IMR-90 (cell line): ENCODE data around the gene BSDC1. TPM values are rescaled to one million over a fixed set of nuclear protein-coding genes. Genes with fewer than 3 reads are reported as not detected.

Source experiments
- ATAC-seq: fragments of 200-7000 bp; cut with Tn5 transposase; 2 replicates; pipeline ENCODE4 v1.9.1; 2020; ENCODE audit warnings: low read depth, mild to moderate bottlenecking, moderate library complexity
- BruUV-seq: library from RNA; stranded (reverse); fragments of 400-500 nt; replicated peaks from 2 replicates; lab custom pipeline; 2021; lab: Mats Ljungman, UMichigan
- CTCF ChIA-PET: fragments of 300-600 bp; formaldehyde crosslinking; extraction: SDS; loops from one replicate; lab custom pipeline; 2021; ENCODE audit warnings: antibody characterized with exemption; lab: Yijun Ruan, JAX
- POLR2A ChIA-PET: fragments of 300-600 bp; sonication (Branson Sonifier 250); formaldehyde crosslinking; loops from one replicate; lab custom pipeline; 2022; ENCODE audit warnings: antibody characterized with exemption; ENCODE audit not compliant: unreplicated experiment; lab: Charles Lee
- DNase-seq: peaks from one replicate; pipeline ENCODE4 v3.0.0; 2013
- H2AFZ ChIP-seq: replicated peaks from 2 replicates; pipeline ENCODE3; 2013; ENCODE audit warnings: low read length, mild to moderate bottlenecking; ENCODE audit not compliant: poor library complexity
- H2AK5ac ChIP-seq: 2 replicates; pipeline ENCODE4 v1.6.1; 2013; ENCODE audit warnings: low read depth, low read length, inconsistent platforms
- H2AK9ac ChIP-seq: replicated peaks from 2 replicates; pipeline ENCODE3; 2013; ENCODE audit warnings: mild to moderate bottlenecking, low read depth, low read length, moderate library complexity; ENCODE audit not compliant: poor library complexity
- H2BK120ac ChIP-seq: 2 replicates; pipeline ENCODE4 v1.6.1; 2013; ENCODE audit warnings: low read depth, low read length, inconsistent platforms
- H2BK15ac ChIP-seq: 3 replicates; pipeline ENCODE4 v1.6.1; 2013; ENCODE audit warnings: low read depth, low read length, inconsistent platforms
- H2BK20ac ChIP-seq: 2 replicates; pipeline ENCODE4 v1.6.1; 2013; ENCODE audit warnings: low read depth, mild to moderate bottlenecking, inconsistent platforms, low read length, moderate library complexity
- H2BK5ac ChIP-seq: 2 replicates; pipeline ENCODE4 v1.6.1; 2013; ENCODE audit warnings: mild to moderate bottlenecking, low read depth, low read length, inconsistent platforms; ENCODE audit not compliant: poor library complexity, severe bottlenecking
- H3K14ac ChIP-seq: replicated peaks from 2 replicates; pipeline ENCODE4 v1.6.1; 2013; ENCODE audit warnings: low read depth, low read length, inconsistent platforms
- H3K18ac ChIP-seq: 2 replicates; pipeline ENCODE4 v1.6.1; 2013; ENCODE audit warnings: low read depth, low read length, control low read depth
- H3K23ac ChIP-seq: 2 replicates; pipeline ENCODE4 v1.6.1; 2013; ENCODE audit warnings: low read depth, low read length, inconsistent platforms
- H3K27ac ChIP-seq: 2 replicates; pipeline ENCODE4 v1.5.1; 2013; ENCODE audit warnings: mild to moderate bottlenecking, control low read depth, low read length; ENCODE audit not compliant: insufficient read depth
- H3K27me3 ChIP-seq: 2 replicates; pipeline ENCODE4 v1.6.1; 2013; ENCODE audit warnings: low read length; ENCODE audit not compliant: control insufficient read depth, insufficient read depth
- H3K36me3 ChIP-seq: 2 replicates; pipeline ENCODE4 v1.6.1; 2013; ENCODE audit warnings: low read length, mixed read lengths; ENCODE audit not compliant: control insufficient read depth, insufficient read depth
- H3K4ac ChIP-seq: 2 replicates; pipeline ENCODE4 v1.6.1; 2013; ENCODE audit warnings: low read depth, low read length, inconsistent platforms
- H3K4me1 ChIP-seq: 2 replicates; pipeline ENCODE4 v1.6.1; 2013; ENCODE audit warnings: low read length, mixed read lengths; ENCODE audit not compliant: control insufficient read depth, insufficient read depth
- H3K4me2 ChIP-seq: 2 replicates; pipeline ENCODE4 v1.6.1; 2013; ENCODE audit warnings: low read depth, mild to moderate bottlenecking, control low read depth, low read length, moderate library complexity
- H3K4me3 ChIP-seq: 2 replicates; pipeline ENCODE4 v1.5.1; 2013; ENCODE audit warnings: low read depth, mild to moderate bottlenecking, control low read depth, low read length, moderate library complexity; ENCODE audit not compliant: insufficient read depth
- H3K56ac ChIP-seq: 2 replicates; pipeline ENCODE4 v1.6.1; 2013; ENCODE audit warnings: low read length, inconsistent platforms; ENCODE audit not compliant: insufficient read depth; ENCODE audit errors: extremely low read depth
- H3K79me1 ChIP-seq, 2 experiments: 2 replicates each; pipeline ENCODE4 v1.6.1; 2013; ENCODE audit warnings: low read length in 2 of 2, inconsistent platforms in 1 of 2, low read depth in 1 of 2
- H3K9ac ChIP-seq: 2 replicates; pipeline ENCODE4 v1.6.1; 2013; ENCODE audit warnings: low read depth, low read length, control low read depth
- H3K9me1 ChIP-seq: 2 replicates; pipeline ENCODE4 v1.6.1; 2013; ENCODE audit warnings: low read length, inconsistent platforms; ENCODE audit not compliant: insufficient read depth
- H3K9me3 ChIP-seq: 2 replicates; pipeline ENCODE4 v1.6.1; 2013; ENCODE audit warnings: low read length; ENCODE audit not compliant: control insufficient read depth, insufficient read depth
- H4K20me1 ChIP-seq: 2 replicates; pipeline ENCODE4 v1.6.1; 2013; ENCODE audit warnings: low read length, inconsistent platforms; ENCODE audit not compliant: insufficient read depth
- H4K5ac ChIP-seq: 2 replicates; pipeline ENCODE4 v1.6.1; 2013; ENCODE audit warnings: mild to moderate bottlenecking, low read depth, low read length, control low read depth
- H4K8ac ChIP-seq, 2 experiments: 2 replicates each; pipeline ENCODE4 v1.6.1; 2013; ENCODE audit warnings: low read depth in 2 of 2, low read length in 2 of 2, control low read depth in 1 of 2, inconsistent platforms in 1 of 2
- H4K91ac ChIP-seq: 2 replicates; pipeline ENCODE4 v1.6.1; 2013; ENCODE audit warnings: low read depth, low read length, inconsistent platforms; ENCODE audit not compliant: insufficient read depth
- MAFK ChIP-seq: IDR thresholded peaks from 2 replicates; pipeline ENCODE4 v1.6.1; 2012; ENCODE audit warnings: low read depth, low read length, improper control_type of control experiment
- NFE2L2 ChIP-seq: fragments of 150-350 bp; IDR thresholded peaks from 2 replicates; pipeline ENCODE4 v1.6.1; 2016; ENCODE audit warnings: low read depth, mild to moderate bottlenecking, low read length
- POLR2A ChIP-seq: IDR thresholded peaks from 2 replicates; pipeline ENCODE4 v1.6.1; 2012; ENCODE audit warnings: mild to moderate bottlenecking, low read depth, low read length
- RAD21 ChIP-seq: IDR thresholded peaks from 2 replicates; pipeline ENCODE4 v1.6.1; 2012; ENCODE audit warnings: low read length, improper control_type of control experiment
- RCOR1 ChIP-seq: IDR thresholded peaks from 2 replicates; pipeline ENCODE4 v1.6.1; 2012; ENCODE audit warnings: mild to moderate bottlenecking, low read length, improper control_type of control experiment; ENCODE audit not compliant: insufficient replicate concordance
- SMC3 ChIP-seq: fragments of 150-350 bp; IDR thresholded peaks from 2 replicates; pipeline ENCODE4 v1.6.1; 2016; ENCODE audit warnings: low read depth, mild to moderate bottlenecking, antibody characterized with exemption, low read length, moderate library complexity
- WGBS, 2 experiments: methylation state at CpG; one replicate each; pipeline versions ENCODE4 v1.1.5 to v1.1.7; 2013; ENCODE audit warnings: missing lambda C conversion rate in 2 of 2; ENCODE audit not compliant: insufficient read length in 1 of 2; ENCODE audit errors: extremely low coverage in 2 of 2; 5-methylcytosine and 5-hydroxymethylcytosine counted together
- dilution Hi-C: fragments of 300-500 bp; cut with HindIII; formaldehyde crosslinking; loops from one replicate; pipeline ENCODE4 v1.14.3; 2018; ENCODE audit warnings: low sequenced_read_pairs; ENCODE audit not compliant: unreplicated experiment
- in situ Hi-C: fragments of 300-500 bp; cut with MboI; formaldehyde crosslinking; loops from 3 replicates; pipeline ENCODE4 v1.14.3; 2019; ENCODE audit warnings: low sequenced_read_pairs, inconsistent platforms, mixed read lengths
- intact Hi-C: fragments of 100-400 bp; cut with micrococcal nuclease; formaldehyde crosslinking; loops from 2 replicates; pipeline ENCODE4 v1.10.0; 2022
- polyA plus RNA-seq, 3 experiments: library from polyadenylated mRNA; depleted of rRNA; stranded (reverse); fragments of >200 nt; gene quantifications; 2 replicates each; pipeline ENCODE4 v1.2.3, GENCODE V29; 2012; ENCODE audit warnings: low replicate concordance in 1 of 3
- total RNA-seq: library from RNA; depleted of rRNA; stranded (reverse); fragments of >200 nt; gene quantifications from 2 replicates; pipeline ENCODE4 v1.2.3, GENCODE V29; 2012
- TF ChIP-seq, protein P1 (sequence below): fragments of 150-350 bp; IDR thresholded peaks from 2 replicates; pipeline ENCODE4 v1.6.1; 2017; ENCODE audit warnings: mild to moderate bottlenecking, antibody characterized with exemption, low read length, low read depth
- TF ChIP-seq, protein P2 (sequence below): conservative IDR thresholded peaks from 2 replicates; pipeline ENCODE4 v1.5.1; 2012; ENCODE audit warnings: mild to moderate bottlenecking, low read depth, low read length, improper control_type of control experiment
- TF ChIP-seq, protein P3 (sequence below): fragments of 150-350 bp; IDR thresholded peaks from 2 replicates; pipeline ENCODE4 v1.6.1; 2016; ENCODE audit warnings: low read depth, mild to moderate bottlenecking, low read length, moderate library complexity, borderline replicate concordance

Gene BSDC1
- total and polyA plus RNA-seq, 2 of the 4 experiments (the other 2 are of a cell fraction): 56.8 to 60.4 TPM

DNA sequence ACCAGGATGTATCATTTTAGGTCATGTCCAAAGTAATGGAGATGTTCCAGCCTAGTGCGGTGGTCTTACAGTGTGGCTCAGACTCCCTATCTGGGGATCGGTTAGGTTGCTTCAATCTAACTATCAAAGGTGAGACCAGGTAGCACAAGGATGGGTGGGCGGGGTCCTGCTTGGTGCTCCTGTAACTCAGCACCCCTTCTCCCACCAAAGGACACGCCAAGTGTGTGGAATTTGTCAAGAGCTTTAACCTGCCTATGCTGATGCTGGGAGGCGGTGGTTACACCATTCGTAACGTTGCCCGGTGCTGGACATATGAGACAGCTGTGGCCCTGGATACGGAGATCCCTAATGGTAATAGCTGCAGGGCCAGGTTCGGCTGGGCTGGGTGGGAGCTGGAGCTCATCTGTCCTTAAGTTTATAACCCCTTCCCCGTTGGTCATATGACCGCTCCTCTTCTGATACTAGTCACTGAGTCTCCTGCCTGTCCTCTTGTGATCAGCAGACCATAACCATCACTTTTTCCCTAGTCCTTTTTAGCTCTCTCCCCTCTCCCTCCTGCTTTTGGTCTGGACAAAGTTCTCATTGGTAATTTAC is 63.6 kb downstream of the BSDC1 start:
- Histone ChIP-seq H2AK9ac (no peak overlapping the region), H3K36me3 (peaks cover 69% of the 10 kb centered on the region), H3K27ac (no peak overlapping the region), H3K23ac (no peak overlapping the region), H3K79me1 (peaks cover 19 to 72% of the 10 kb centered on the region in 2 experiments; a peak in 3 of 4 replicates), H2BK120ac (no peak overlapping the region), H3K4me1 (peaks cover 1% of the 10 kb centered on the region), H4K91ac (no peak overlapping the region), H3K9me1 (peaks cover 19% of the 10 kb centered on the region; the same call in 1 of the 2 replicates), H2BK20ac (no peak overlapping the region), H4K8ac (no peak overlapping the region), H3K14ac (no peak overlapping the region), H4K20me1 (peaks cover 34% of the 10 kb centered on the region), H3K56ac (no peak overlapping the region), H4K5ac (no peak overlapping the region), H3K27me3 (no peaks in the 10 kb centered on the region), H3K18ac (no peak overlapping the region), H3K4me2 (no peak overlapping the region), H2BK15ac (no peak overlapping the region), H3K4me3 (no peak overlapping the region), H2AFZ (no peak overlapping the region), H2AK5ac (no peak overlapping the region), H3K9ac (no peak overlapping the region), H3K9me3 (no peaks in the 10 kb centered on the region), H2BK5ac (no peak overlapping the region), H3K4ac (no peak overlapping the region)
- DNase-seq (no peak), ATAC-seq (no peak)
- intact Hi-C loops (loop anchor here (5.0 kb wide), 1 partner anchor 88 kb away; no protein-coding TSS in a partner anchor), dilution Hi-C loops (no loop called here), in situ Hi-C loops (no loop called here)
- BruUV-seq: no TSS peak
- POLR2A ChIA-PET: no interaction called here
- 79% methylated on average over 7 of the region's 12 CpGs; no CpG with 5 or more reads in 1 of the 2 experiments for WGBS, 2 experiments
- CTCF ChIA-PET: no interaction called here
- TF ChIP-seq, protein P1, sequence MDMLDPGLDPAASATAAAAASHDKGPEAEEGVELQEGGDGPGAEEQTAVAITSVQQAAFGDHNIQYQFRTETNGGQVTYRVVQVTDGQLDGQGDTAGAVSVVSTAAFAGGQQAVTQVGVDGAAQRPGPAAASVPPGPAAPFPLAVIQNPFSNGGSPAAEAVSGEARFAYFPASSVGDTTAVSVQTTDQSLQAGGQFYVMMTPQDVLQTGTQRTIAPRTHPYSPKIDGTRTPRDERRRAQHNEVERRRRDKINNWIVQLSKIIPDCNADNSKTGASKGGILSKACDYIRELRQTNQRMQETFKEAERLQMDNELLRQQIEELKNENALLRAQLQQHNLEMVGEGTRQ: no peak
- TF ChIP-seq MAFK (no peak), RCOR1 (no peak), NFE2L2 (no peak), SMC3 (no peak), RAD21 (no peak), POLR2A (no peak)
- TF ChIP-seq, protein P2, sequence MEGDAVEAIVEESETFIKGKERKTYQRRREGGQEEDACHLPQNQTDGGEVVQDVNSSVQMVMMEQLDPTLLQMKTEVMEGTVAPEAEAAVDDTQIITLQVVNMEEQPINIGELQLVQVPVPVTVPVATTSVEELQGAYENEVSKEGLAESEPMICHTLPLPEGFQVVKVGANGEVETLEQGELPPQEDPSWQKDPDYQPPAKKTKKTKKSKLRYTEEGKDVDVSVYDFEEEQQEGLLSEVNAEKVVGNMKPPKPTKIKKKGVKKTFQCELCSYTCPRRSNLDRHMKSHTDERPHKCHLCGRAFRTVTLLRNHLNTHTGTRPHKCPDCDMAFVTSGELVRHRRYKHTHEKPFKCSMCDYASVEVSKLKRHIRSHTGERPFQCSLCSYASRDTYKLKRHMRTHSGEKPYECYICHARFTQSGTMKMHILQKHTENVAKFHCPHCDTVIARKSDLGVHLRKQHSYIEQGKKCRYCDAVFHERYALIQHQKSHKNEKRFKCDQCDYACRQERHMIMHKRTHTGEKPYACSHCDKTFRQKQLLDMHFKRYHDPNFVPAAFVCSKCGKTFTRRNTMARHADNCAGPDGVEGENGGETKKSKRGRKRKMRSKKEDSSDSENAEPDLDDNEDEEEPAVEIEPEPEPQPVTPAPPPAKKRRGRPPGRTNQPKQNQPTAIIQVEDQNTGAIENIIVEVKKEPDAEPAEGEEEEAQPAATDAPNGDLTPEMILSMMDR: no peak
- TF ChIP-seq, protein P3, sequence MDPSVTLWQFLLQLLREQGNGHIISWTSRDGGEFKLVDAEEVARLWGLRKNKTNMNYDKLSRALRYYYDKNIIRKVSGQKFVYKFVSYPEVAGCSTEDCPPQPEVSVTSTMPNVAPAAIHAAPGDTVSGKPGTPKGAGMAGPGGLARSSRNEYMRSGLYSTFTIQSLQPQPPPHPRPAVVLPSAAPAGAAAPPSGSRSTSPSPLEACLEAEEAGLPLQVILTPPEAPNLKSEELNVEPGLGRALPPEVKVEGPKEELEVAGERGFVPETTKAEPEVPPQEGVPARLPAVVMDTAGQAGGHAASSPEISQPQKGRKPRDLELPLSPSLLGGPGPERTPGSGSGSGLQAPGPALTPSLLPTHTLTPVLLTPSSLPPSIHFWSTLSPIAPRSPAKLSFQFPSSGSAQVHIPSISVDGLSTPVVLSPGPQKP: no peak
